ENCODE measurements around the gene DCAF12.

DNA sequence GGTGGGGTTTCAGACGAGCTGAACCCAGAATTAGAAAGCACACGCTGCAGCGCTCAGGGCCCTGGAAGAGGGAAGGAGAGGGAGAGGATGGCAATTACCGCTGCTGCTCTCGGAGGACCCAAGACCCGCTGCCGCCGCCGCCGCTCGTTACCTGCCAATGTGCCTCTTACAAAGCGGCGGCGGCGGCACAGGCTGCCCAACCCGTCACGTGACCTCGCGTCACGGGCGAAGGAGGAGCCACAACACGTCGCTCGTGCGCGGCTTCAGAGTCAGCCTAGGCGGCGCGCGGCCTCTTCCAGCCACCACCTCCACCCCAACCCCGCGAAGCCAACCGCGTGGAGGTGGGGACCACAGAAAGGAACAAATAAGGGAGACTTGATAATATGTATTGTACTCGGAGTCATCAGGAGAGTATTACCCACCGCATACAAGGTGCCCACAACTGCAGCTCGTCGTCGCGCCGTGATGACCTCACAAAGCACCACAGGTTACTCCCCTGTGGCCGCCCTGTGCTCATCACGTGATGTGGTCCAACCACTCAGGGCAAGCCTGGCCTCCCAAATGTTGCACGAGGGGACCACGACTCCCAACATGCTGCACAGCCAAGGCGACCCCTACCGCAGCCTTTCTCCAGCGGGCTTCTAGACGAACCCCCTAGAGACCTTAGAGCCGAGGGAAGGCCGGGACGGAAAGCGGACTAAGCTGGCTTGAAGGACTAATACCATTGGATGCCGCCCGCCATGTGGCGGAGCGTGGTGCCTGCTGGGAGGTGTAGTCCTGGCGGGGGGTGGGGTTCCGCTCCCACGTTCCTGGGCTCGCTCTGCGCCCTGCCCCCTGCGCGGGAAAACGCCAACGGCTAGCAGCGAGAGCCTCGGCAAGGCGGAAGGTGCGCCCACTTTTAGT lies 77.5 kb downstream of the DCAF12 start, which contains the start of gene UBAP2:
- TF ChIP-seq, protein P1, sequence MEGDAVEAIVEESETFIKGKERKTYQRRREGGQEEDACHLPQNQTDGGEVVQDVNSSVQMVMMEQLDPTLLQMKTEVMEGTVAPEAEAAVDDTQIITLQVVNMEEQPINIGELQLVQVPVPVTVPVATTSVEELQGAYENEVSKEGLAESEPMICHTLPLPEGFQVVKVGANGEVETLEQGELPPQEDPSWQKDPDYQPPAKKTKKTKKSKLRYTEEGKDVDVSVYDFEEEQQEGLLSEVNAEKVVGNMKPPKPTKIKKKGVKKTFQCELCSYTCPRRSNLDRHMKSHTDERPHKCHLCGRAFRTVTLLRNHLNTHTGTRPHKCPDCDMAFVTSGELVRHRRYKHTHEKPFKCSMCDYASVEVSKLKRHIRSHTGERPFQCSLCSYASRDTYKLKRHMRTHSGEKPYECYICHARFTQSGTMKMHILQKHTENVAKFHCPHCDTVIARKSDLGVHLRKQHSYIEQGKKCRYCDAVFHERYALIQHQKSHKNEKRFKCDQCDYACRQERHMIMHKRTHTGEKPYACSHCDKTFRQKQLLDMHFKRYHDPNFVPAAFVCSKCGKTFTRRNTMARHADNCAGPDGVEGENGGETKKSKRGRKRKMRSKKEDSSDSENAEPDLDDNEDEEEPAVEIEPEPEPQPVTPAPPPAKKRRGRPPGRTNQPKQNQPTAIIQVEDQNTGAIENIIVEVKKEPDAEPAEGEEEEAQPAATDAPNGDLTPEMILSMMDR (IDR thresholded peaks at IDR 0.05): no peak
- TF ChIP-seq POLR2AphosphoS5 (IDR thresholded peaks at IDR 0.05): peak; percentile 77 to 89

Data from esophagus muscularis mucosa (tissue), 3 donors.